HG02852 (cell line): ENCODE measurements around the gene HCFC1R1.
"Not testable (repeated sequence)": the region's sequence is repeated elsewhere in the genome, so short reads cannot be mapped to it uniquely, and the experiment has no call there.

Experiments
- ATAC-seq: cut with Tn5 transposase; IDR thresholded peaks from one replicate; pipeline ENCODE4 v1.9.1; 2021; ENCODE audit warnings: mild to moderate bottlenecking, moderate library complexity; ENCODE audit not compliant: unreplicated experiment

The HCFC1R1 gene

DNA sequence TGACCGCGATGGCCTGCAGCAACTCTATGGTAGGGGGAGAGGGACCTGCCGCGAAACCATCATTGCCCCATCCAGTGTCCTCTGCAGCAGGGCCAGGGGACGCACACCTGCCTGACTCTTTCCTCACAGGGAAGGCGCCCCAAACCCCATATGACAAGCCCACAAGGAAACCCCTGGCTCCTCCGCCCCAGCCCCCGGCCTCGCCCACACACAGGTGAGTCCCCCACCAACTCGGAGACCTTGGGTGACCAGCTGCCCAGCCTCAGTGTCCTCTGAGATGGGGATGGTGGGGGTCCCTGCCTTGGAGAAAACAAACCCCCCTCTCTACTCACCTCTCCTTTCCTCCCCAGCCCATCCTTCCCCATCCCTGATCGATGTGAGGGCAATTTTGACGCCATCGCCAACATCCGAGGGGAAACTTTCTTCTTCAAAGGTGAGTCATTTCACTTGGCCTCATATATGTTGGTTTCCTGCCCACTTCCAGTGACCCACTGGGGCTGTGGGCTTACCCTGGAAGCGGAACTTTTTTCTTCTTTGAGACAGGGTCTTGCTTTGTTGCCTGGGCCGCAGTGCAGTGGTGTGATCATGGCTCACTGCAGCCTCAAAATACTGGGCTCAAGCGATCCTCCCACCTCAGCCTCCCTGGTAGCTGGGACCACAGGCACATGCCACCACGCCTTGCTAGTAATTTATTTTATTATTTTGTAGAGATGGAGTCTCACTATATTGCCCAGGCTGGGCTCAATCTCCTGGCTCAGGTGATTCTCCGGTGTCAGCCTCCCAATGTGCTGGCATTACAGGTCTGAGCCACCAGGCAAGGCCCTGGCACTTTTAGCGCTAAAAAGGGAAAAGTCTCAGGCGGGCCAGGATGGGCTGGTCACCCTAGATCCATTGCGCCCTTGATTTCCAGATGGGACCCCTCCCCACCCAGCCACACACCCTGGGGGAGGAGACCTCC lies 33.7 kb upstream of the HCFC1R1 start:
- ATAC-seq, result no peak

DNA sequence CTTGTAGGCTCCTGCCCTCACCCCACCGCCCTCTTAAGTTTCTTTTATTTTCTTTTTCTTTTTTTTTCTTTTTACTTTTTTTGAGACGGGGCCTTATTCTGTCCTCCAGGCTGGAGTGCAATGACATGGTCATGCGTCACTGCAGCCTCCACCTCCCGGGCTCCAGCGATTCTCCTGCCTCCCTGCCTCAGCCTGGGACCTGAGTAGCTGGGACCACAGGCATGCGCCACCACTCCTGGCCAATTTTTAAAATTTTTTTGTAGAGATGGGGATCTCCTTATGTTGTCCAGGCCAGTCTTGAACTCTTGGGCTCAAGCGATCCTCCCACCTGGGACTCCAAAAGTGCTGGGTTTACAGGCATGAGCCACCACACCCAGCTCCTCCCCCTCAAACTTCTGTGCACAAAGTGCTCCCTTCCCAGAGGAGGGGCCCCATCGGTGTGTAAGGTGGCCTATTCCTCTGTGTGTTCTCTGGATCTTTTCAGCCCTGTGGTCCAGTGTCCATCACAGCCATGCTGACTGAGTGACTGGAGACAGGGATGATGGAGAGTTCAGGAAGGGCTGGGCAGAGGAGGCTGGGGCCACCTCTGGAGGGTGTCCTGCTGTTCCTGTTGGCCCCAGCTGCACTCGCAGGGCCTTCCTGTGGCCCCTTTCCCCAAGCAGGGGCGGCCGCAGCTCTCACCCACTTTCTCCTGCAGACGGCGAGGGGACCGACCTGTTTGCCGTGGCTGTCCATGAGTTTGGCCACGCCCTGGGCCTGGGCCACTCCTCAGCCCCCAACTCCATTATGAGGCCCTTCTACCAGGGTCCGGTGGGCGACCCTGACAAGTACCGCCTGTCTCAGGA lies 32.8 kb upstream of the HCFC1R1 start:
- no peak for ATAC-seq

DNA sequence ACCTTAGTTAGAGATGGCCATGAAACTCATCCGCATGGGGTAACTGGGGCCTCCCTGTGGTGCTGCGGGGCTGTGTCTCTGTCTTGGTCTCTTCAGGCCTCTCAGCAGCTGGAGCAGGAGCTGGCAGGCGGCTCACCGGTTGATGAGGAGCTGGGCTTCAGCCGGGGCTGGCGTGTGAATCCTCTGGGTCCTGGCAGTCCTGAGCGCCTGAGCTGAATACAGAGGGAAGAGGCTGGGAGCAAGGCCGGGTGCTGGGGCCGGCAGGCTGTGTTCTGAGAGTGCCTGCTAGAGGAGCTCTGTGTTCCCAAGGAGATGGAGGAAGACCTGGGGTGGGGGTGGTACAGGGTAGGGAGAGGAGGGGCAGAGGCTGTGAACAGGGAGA lies 32.0 kb upstream of the HCFC1R1 start:
- ATAC-seq, result not testable (repeated sequence)

DNA sequence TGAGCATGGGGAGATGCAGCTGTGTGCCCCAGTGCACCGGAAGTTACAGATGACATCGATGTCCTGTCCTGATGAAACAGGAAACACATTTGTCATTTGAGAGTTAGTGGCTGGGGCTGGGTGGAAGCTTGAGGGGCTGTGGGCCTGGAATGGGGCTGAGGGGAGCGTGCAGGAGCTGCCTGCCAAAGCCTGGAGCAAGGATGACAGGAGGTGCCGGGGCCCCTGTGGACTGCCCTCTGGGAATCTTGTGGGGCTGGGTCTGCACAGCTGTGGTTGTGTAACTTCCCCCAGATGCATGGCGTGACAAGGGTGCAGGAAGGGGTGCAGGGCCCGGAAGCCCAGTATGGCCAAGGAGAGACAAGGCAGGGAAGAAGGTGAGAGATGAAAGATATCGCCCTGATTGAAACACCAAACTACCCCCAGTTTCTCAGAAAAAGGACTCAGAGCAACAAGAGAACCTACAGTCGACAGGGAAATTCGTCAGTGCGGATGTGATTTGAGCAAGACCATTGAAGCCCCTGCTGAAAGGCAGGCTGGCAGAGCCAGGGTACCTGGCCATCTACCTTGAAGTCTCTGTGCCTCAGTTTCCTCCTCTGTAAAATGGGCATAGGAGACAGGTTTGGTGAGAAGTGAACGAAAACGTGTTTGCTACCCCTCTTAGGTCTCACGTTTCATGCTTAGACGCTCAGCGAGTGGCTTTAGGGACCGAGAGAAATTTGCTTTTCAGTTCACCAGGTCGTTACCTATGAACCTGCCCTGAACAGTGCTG lies 31.4 kb upstream of the HCFC1R1 start:
- no peak for ATAC-seq

DNA sequence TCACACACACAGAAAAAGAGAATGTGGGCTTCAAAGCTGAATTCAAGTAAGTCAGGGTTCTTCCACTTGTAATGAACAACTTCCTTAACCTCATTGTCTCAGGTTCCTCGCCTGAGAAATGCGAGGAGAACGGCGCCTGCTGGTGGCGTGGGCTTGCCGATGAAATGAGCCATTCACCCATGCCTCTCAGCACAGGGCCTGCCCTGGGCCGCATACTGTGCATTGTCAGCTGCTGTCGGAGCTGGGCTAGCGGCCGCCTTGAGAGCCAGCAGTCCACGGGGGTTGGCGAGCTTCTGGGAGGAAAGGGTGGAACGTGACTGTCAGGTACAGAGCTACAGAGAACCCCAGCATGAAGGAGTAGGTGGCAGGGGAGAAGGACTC lies 29.6 kb upstream of the HCFC1R1 start:
- not testable (repeated sequence) for ATAC-seq

DNA sequence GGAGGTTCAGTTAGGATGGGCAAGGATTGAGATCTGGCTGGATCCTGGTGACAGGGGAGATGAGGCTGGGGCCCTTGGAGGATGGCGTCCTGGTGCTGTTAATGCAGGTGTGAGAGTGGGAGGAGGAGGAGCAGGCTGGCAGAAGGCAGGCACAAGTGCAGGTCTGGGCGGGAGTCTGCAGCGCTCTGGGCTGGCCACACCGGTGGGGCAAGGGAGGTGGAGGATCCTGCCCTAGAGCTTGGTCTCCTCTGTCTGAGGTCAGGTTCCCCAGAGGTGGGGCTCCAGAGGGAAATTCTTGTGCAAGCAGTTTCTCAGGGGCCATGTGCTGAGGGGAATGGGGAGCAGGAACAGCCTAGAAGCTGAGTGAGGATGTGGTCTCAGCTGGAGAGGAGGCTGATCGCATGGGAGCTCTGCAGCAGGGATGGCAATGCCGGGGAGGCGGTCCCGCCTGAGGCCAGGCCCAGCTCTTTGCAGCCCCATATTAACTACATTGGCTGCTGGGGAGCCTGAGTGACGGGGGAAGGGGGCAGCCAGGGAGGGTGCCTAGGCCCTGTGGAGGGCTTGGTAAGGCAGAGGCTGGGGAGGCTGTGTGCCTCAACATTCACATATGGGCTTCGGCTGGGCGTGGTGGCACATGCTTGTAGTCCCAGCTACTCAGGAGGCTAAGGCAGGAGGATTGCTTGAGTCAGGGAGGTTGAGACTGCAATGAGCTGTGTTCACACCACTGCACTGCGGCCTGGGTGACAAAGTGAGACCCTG lies 29.0 kb upstream of the HCFC1R1 start:
- ATAC-seq, result not testable (repeated sequence)

DNA sequence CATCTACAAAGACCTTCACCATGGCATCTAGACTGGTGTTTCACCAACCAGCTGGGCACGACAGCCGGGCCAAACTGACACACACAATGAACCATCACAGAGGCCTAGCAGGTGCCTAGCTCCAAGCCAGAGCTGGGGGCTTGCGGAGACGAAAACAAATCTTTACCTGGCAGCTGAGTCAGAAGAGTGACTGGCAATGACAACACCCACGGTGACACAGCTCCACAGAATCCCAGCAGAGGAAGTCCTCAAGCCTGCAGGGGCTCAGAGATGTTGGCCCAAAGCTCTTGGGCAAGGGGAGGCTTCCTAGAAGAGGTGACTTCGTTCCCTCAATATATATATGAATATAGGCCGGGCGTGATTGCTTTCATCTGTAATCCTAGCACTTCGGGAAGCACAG lies 27.8 kb upstream of the HCFC1R1 start:
- no peak for ATAC-seq

DNA sequence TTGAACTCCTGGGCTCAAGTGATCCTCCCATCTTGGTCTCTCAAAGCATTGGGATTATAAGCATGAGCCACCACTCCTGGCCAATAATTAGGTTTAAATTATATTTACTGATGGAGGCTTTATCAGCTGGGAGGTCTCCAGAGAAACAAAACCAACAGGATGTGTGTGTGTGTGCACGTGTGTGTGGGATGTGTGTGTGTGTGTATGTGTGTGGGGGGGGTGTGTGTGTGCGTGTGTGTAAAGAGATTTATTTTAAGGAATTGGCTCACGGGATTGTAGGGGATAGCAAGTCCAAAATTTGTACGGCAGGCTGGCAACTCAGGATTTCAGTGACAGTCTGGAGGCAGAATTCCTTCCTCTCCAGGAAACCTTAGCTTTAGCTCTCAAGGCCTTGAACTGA lies 27.3 kb upstream of the HCFC1R1 start:
- no peak for ATAC-seq

DNA sequence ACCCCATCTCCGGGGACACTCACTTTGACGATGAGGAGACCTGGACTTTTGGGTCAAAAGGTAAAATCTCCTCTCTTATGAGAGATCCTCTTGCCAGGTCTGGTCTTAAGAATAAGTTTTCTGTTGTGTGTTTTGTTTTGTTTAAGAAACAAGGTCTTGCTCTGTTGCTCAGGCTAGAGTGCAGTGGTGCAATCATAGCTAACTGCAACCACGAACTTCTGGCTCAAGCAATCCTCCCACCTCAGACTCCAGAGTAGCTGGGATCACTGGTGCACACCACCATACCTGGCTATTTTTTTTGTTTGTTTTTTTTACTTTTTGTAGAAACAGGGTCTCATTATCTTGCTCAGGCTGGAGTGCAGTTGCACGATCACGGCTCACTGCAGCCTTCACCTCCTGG lies 26.7 kb upstream of the HCFC1R1 start:
- ATAC-seq, result no peak

DNA sequence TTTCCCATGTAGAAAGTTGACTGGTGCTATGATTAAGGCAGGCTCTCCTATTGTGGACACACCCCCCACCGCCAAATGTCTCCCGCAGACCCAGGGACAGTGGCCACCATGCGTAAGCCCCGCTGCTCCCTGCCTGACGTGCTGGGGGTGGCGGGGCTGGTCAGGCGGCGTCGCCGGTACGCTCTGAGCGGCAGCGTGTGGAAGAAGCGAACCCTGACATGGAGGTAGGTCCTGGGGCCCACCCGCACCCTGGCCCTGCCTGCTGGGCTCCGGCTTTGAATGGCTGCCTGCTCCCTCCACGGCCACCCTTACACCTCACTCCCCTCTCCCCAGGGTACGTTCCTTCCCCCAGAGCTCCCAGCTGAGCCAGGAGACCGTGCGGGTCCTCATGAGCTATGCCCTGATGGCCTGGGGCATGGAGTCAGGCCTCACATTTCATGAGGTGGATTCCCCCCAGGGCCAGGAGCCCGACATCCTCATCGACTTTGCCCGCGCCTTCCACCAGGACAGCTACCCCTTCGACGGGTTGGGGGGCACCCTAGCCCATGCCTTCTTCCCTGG lies 26.3 kb upstream of the HCFC1R1 start:
- no peak for ATAC-seq

DNA sequence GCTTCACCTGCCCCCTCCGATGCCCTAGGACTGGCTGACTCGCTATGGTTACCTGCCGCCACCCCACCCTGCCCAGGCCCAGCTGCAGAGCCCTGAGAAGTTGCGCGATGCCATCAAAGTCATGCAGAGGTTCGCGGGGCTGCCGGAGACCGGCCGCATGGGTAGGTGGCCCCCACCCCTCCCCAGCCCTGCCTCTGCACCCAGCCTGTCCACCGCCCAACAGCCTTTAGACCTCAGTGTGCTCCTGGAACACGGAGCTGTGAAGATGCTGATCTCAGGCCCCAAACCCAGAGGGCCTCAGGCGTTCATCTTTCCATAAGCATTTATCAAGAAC lies 23.6 kb upstream of the HCFC1R1 start:
- no peak for ATAC-seq

DNA sequence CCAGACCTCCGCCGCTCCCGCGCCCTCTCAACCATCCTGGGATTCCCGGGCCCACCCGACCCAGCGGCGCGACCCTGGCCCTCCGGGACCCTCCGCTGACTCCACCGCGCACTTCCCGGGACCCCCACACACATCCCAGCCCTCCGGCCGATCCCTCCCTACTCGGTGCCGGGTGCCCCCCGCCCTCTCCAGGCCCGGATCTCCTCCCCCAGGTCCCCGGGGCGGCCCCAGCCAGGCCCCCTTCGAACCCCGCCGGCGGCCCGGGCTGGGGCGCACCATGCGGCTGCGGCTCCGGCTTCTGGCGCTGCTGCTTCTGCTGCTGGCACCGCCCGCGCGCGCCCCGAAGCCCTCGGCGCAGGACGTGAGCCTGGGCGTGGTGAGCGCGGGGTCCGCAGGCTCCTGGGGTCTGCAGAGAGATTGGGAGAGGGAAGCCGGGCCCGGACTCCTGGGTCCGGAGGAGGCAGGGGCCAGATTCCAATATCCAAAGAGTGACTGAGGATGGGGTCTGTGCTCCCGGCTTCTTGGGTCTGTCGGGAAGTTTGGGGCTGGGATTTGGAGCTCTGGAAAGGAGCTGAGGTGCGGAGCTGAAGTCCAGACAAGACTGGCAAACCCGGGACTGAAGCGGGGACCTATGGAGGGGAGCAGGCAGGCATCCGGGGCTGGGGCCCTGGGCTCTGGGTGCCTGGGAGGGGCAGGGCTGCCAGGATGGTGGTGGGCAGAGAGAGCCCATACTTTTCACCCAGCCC lies 23.1 kb upstream of the HCFC1R1 start:
- no peak for ATAC-seq

DNA sequence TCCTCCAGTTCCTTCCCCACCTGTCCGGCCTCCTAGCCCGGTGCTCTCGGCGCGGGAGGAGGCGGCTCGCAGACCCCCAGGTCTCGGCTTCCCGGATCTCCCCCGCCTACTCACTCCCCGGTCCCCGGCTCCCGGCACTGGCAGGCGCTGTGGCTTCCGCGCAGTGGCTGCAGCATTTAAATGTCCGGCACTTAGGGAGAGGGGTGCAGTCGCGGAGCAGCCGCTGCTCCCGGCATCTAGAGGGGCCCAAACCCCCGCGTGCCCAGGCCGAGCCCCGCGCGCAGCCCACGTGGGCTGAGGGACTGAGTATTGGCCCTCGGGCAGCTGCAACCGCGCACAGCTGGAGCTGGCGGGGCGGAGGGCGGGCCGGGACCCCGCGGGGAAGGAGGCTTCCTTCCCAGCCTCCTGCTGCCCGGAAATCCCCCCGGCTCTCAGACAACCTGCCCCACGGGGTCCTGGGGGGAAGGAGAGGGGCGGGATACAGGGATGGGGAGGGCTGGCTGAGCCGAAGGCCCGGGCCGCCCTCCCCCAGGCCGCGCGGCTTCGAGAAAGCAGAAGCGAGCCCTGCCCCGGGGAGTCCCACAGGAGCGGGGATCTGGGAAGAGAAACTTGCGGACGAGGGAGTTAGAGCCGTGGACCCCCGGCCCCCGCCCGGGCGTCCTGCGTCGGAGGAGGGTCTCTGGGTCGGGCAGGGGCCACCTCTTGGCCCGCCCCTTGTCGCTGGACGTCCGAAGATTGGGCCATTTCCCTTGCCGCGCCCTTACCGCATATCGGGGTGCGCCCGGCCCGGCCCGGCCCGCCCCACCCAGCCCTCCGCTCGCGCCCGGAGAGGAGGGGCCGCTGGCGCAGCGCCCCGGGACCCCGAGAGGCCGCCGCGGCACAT lies 22.3 kb upstream of the HCFC1R1 start, which contains the start of gene MMP25:
MMP25 (plus strand) TSS at position 804 of the 883 bp plus-strand sequence. CDS start 357 bp downstream, outside the sequence.
- ATAC-seq, result no peak

DNA sequence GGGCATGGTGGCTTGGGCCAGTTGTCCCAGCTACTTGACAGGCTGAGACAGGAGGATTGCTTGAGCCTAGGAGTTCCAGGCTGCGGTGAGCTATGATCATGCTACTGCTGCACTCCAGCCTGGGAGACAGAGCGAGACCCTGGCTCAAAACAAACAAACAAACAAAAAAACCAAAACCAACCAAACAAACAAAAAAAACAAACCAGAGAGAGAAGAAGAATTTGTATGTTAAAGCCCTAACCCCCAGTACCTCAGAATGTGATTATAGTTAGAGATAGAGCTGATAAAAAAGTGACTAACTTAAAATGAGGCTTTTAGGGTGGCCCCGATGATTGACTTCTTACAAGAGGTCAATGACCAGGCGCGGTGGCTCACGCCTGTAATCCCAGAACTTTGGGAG lies 21.0 kb upstream of the HCFC1R1 start:
- ATAC-seq, result no peak

DNA sequence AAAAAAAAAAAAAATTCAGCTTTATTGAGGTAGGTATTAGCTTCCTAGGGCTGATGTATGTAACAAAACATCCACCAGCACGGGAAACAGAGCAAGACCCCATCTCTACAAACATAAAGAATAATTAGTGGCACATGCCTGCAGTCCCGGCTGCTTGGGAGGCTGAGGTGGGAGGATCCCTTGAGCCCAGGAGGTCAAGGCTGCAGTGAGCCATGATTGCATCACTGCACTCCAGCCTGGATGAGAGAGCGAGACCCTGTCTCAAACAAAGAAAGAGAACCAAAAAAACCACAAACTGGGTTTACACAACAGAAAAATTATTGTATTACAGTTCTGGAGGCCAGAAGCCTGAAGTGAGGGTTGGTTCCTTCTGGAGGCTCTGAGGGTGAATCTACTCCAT lies 18.6 kb upstream of the HCFC1R1 start:
- no peak for ATAC-seq

DNA sequence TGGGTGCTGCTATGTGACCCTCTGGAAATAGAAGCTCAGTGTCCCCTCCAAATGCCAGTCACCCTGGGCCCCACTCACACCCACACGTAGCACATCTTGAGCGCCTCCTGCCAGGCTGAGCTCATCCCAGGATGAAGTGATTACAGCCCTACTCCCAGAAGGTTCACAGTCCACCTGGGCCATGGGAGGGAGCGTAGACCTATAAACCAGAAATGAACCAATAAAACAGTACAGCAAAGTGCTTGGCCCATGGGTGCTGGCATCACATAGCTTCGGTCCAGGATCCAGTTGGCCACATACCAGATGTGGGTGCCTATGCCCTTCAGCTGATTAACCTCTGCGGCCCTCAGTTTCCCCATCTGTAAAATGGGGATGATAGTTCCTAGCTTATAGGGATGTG lies 15.2 kb upstream of the HCFC1R1 start:
- ATAC-seq, result no peak

DNA sequence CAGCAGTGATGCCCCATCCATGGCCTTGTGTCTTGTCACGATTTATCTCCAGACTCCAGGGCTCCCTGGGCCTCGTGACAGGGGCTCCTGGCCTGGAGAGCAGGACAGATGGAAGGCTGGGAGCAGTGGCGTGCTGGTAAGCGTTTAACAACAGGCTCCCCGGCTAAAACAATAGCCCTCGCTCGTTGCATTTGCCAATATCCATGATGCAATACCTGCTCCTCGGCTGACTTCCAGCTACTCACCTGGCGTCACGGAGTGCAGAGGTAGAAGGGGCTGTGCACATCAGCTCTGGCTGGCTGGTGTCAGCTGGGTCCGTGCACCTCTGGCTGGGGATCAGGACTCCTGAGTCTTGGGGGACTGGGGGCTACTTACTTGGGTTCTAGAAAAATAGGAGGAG lies 14.5 kb upstream of the HCFC1R1 start:
- ATAC-seq, result no peak

DNA sequence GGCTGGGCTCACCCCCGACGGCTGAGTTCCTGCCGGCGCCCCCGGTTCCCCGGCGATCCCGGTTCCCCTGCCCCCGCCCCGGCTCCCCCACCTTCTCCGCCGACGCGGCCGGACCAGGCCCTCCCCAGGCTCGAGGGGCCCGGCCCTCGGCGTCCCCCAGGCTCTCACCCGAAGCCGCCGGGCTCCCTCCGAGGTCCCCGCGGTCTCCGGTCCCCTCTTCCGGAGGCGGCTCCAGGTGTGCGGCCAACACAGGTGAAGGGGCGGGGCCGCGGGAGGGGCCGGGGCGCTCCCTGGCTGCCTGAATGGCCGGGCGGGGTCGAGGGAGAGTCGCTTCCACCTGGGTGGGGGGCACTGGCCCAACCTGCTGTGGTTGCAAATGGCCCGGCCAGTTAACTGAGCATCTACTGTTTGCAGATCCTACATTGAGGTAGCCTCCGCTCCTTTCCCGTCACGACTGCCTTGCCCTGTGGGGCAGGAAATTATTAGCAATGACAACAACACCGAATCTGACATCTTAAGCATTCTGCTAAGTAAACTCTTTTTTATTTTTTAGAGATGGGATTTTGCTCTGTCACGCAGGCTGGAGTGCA lies 13.1 kb upstream of the HCFC1R1 start, which contains the start of gene BICDL2:
BICDL2 (minus strand) TSS at position 219 of the 590 bp plus-strand sequence. CDS start 1,448 bp downstream, outside the sequence.
- no peak for ATAC-seq
